Fibroblast of mammary gland (primary cell): Measurements from ENCODE around the gene SPRED2.

Experiments used
- DNase-seq: peaks from one replicate; pipeline ENCODE4 v3.0.0-alpha.2; 2010; ENCODE audit warnings: low read depth
- H3K4me3 ChIP-seq: 2 replicates; pipeline ENCODE4 v1.5.1; 2011; ENCODE audit warnings: low read depth, mild to moderate bottlenecking, low read length, moderate library complexity; ENCODE audit not compliant: control insufficient read depth
- CTCF ChIP-seq: conservative IDR thresholded peaks from 2 replicates; pipeline ENCODE4 v1.5.1; 2011; ENCODE audit warnings: low read depth, low read length, inconsistent platforms; ENCODE audit not compliant: control insufficient read depth, insufficient read depth

The SPRED2 gene

GRCh38 chr2:65296971-65297370 lies 135.4 kb downstream of the SPRED2 start:
- TF ChIP-seq CTCF, result no peak
- no peak for DNase-seq
- H3K4me3 ChIP-seq, result no peak overlapping the region

GRCh38 chr2:65294701-65295100 lies 137.7 kb downstream of the SPRED2 start:
- no peak for DNase-seq
- no peak overlapping the region for H3K4me3 ChIP-seq
- TF ChIP-seq CTCF, result no peak

GRCh38 chr2:65294136-65294535 lies 138.3 kb downstream of the SPRED2 start:
- DNase-seq, result no peak
- no peak for TF ChIP-seq CTCF
- no peak overlapping the region for H3K4me3 ChIP-seq

DNA sequence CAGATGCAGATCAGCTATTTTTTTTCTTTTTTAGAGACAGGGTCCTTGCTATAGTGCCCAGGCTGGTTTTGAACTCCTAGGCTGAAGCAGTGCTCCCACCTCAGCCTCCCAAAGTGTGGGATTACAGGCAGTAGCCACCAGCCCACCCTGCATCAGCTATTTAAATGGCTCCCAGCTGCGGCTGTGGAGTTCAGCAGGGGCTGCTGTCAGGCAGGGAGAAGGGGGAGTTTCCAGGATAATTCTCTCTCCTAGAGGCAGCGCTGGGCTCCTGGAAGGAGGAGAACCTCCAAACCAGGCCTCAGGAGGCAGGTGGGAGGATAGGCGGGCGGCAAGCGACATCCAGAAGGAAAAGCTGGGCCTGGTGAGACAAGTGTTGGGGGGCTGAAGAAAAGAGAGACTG lies 139.0 kb downstream of the SPRED2 start:
- H3K4me3 ChIP-seq, result no peak overlapping the region

GRCh38 chr2:65292461-65293011 lies 139.9 kb downstream of the SPRED2 start:
- TF ChIP-seq CTCF, result no peak
- no peak overlapping the region for H3K4me3 ChIP-seq
- peak; percentile 36 for DNase-seq

More for the DNA sequence above, 139.0 kb downstream of the SPRED2 start:
- no peak for TF ChIP-seq CTCF
- DNase-seq, result no peak

- no peak for DNase-seq
- no peak for TF ChIP-seq CTCF
- H3K4me3 ChIP-seq, result no peak overlapping the region
These were observed 140.3 kb downstream of the SPRED2 start for GRCh38 chr2:65292106-65292400.

DNA sequence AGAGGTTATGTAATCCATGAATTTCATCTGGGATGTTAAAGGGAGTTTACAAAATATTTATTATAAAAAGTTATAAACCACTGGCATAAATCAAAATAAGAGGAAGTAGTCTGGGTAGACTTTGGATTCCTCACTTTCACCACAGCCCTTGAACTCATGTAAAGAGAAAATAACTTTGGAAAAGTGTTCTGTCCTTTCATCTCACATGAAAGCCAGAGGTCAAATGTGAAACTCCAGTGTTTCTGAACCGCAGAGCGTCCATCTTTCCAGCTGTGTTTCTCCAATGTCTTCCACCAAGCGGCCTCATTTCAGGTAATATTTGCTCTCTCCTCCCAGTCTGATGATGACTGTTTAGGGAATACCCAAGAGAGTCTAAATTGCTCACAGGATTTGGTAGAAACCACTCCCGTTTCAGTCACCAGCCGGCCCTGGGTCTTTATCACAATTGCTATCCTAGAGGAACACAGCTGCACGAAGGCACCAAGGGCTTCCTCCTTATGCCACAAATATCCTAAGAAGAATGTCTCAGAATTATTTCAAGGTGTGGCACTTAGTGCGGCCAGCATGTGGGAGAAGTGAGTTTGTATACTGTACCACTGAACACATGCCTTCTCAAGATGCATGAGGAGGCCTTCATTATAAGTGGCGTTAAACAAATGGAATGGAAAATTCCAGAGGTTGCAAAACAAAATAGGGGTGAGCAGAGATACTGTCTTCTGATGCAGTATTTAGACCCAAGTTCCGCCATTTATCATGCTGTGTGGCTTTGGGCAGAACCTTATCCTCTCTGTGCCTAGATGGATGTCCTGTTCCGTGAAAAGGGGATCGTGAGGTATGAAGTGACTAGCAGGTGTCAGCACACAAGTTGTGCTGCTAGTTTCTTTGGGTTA lies 140.9 kb downstream of the SPRED2 start:
- no peak overlapping the region for H3K4me3 ChIP-seq
- DNase-seq, result no peak

More for the DNA sequence above, 140.9 kb downstream of the SPRED2 start:
- TF ChIP-seq CTCF, result no peak
